Esophagus muscularis mucosa (tissue), 4 donors: Measurements from ENCODE around the gene FLT4.

Experiments
- CTCF ChIP-seq, 3 experiments: fragments of 200-600 bp in 2 of 3; fragments of 450-650 bp in 1 of 3; sonication (generic) in 2 of 3; IDR thresholded peaks; one replicate each; pipeline ENCODE4 v1.5.1; 2017 to 2019; ENCODE audit warnings: antibody characterized with exemption in 3 of 3, mild to moderate bottlenecking in 2 of 3, moderate library complexity in 1 of 3
- EP300 ChIP-seq: sonication (generic); formaldehyde crosslinking; IDR thresholded peaks from one replicate; pipeline ENCODE4 v1.6.1; 2017; ENCODE audit warnings: antibody characterized with exemption
- POLR2A ChIP-seq: fragments of 450-650 bp; IDR thresholded peaks from one replicate; pipeline ENCODE4 v1.6.1; 2017; ENCODE audit warnings: antibody characterized with exemption, moderate library complexity, mild to moderate bottlenecking, low read depth

GRCh38 chr5:180555168-180555921, 94.1 kb downstream of the FLT4 start:
- TF ChIP-seq CTCF (IDR thresholded peaks at IDR 0.05) = no peak
- no peak for TF ChIP-seq POLR2A
- TF ChIP-seq EP300 = no peak
